OCI-LY7 (cell line): Measurements from ENCODE around the gene ELK4.

Experiments
- CTCF ChIP-seq: fragments of 200-600 bp; sonication (generic); conservative IDR thresholded peaks from 2 replicates; pipeline ENCODE4 v1.5.1; 2014; ENCODE audit warnings: mild to moderate bottlenecking, antibody characterized with exemption, low read length, moderate library complexity, mixed read lengths
- EZH2phosphoT487 ChIP-seq: fragments of 200-600 bp; sonication (generic); IDR thresholded peaks from 2 replicates; pipeline ENCODE4 v1.6.1; 2018; ENCODE audit warnings: low read depth, borderline replicate concordance, mild to moderate bottlenecking, mixed run types, antibody characterized with exemption, low read length, moderate library complexity, mixed read lengths

DNA sequence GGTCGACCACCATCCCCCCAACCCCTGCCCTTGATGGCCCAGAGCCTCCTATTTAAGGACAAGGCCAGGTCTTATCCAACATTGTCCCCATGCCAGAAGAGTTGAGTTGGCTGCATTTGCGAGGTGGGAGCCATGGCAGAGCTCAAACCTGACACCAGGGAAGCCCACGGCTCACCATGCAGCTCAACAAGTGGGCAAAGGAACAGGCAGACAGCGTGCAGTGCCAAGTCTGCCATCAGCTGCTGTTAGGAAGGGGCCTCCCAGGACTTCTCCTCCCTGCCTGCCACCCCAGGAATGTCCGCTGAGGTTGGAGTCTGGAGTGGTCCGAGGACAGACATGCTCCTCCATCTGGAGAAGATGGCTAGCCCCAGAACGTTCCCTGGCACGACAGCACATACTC lies 28.6 kb upstream of the ELK4 start:
- TF ChIP-seq CTCF = no peak
- no peak for TF ChIP-seq EZH2phosphoT487
